ENCODE measurements around the gene H2BK1. TPM values are rescaled to one million over a fixed set of nuclear protein-coding genes. Genes with fewer than 3 reads are reported as not detected.

Gene H2BK1
- polyA plus RNA-seq, 3 donors: not detected

DNA sequence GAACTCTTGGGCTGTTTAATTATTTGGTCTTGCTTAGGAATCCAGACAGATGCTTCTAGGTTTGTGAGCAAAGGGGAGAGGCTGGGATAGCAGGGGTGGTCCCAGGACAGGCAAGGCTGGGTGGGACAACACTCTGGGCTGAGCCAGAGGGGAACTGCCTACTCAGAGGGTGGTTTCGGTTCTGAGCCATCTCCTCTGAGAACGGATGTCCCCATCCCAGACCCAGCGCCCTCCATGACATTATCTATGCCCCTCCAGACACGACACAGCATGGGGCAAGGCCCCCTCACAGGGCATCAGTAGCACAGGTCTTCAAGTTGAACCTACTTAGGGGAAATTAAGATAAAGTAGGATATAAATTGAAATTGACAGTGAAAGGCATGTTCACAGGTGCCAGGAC is 30.3 kb downstream of the H2BK1 start:
- DNase-seq: no peak
- Mint-ChIP-seq H3K27me3 (ENCODE audit: low read depth in 3 of 3) (peaks cover 7 to 28% (median 10%) of the 10 kb centered on the region in 3 donors), H3K36me3 (no peaks in the 10 kb centered on the region), H3K9me3 (peaks cover 0 to 1% (median under 1%) of the 10 kb centered on the region in 7 donors), H3K4me3 (no peak overlapping the region), H3K27ac (no peak overlapping the region), H3K4me1 (peaks cover under 1% of the 10 kb centered on the region)
- no peak for TF ChIP-seq CTCF (IDR thresholded peaks at IDR 0.05)
- Histone ChIP-seq H3K9me3 (replicated peaks in 1 of 2; ENCODE audit: control insufficient read depth in 1 of 2, insufficient read depth in 1 of 2, low read length in 2 of 2) (no peaks in the 10 kb centered on the region), H3K4me3 (replicated peaks in 1 of 3; ENCODE audit: low read depth in 2 of 3, low read length in 3 of 3) (no peak overlapping the region), H3K4me2 (replicated peaks; ENCODE audit: extremely low read depth, low read length, poor library complexity, severe bottlenecking) (no peak overlapping the region), H3K27me3 (ENCODE audit: control insufficient read depth in 2 of 2, insufficient read depth in 2 of 2, low read length in 2 of 2) (peaks cover 0 to 9% of the 10 kb centered on the region in 2 donors), H2AFZ (ENCODE audit: insufficient read depth, low read depth, low read length, poor library complexity, severe bottlenecking) (no peak overlapping the region), H3K9ac (ENCODE audit: insufficient read depth, low read length, poor library complexity, severe bottlenecking) (no peak overlapping the region), H4K20me1 (ENCODE audit: insufficient read depth, low read length) (no peaks in the 10 kb centered on the region), H3K27ac (ENCODE audit: low read depth in 1 of 2, low read length in 2 of 2) (no peak overlapping the region), H3K4me1 (ENCODE audit: control insufficient read depth in 1 of 2, insufficient read depth in 2 of 2, low read length in 2 of 2) (no peaks in the 10 kb centered on the region), H3K79me2 (ENCODE audit: insufficient read depth, low read length) (no peaks in the 10 kb centered on the region), H3K36me3 (replicated peaks in 1 of 2; ENCODE audit: control insufficient read depth in 1 of 2, insufficient read depth in 2 of 2, low read length in 2 of 2) (no peaks in the 10 kb centered on the region)
- intact Hi-C loops (cut with micrococcal nuclease): no loop called here
- no CpG with 5 or more reads among the region's 4 CpGs for WGBS (ENCODE audit: insufficient coverage)

- peaks cover 7 to 32% (median 10%) of the 10 kb centered on the region in 3 donors for H3K27me3 Mint-ChIP-seq (ENCODE audit: low read depth in 3 of 3)
- Histone ChIP-seq H3K9me3 (replicated peaks in 1 of 2; ENCODE audit: control insufficient read depth in 1 of 2, insufficient read depth in 1 of 2, low read length in 2 of 2) (peaks cover 4% of the 10 kb centered on the region in 2 donors), H3K4me1 (ENCODE audit: control insufficient read depth in 1 of 2, insufficient read depth in 2 of 2, low read length in 2 of 2) (no peaks in the 10 kb centered on the region), H2AFZ (ENCODE audit: insufficient read depth, low read depth, low read length, poor library complexity, severe bottlenecking) (no peak overlapping the region), H3K4me2 (replicated peaks; ENCODE audit: extremely low read depth, low read length, poor library complexity, severe bottlenecking) (no peak overlapping the region), H3K36me3 (replicated peaks in 1 of 2; ENCODE audit: control insufficient read depth in 1 of 2, insufficient read depth in 2 of 2, low read length in 2 of 2) (no peaks in the 10 kb centered on the region), H3K27ac (ENCODE audit: low read depth in 1 of 2, low read length in 2 of 2) (no peak overlapping the region), H4K20me1 (ENCODE audit: insufficient read depth, low read length) (no peaks in the 10 kb centered on the region), H3K4me3 (replicated peaks in 1 of 3; ENCODE audit: low read depth in 2 of 3, low read length in 3 of 3) (no peak overlapping the region), H3K27me3 (ENCODE audit: control insufficient read depth in 2 of 2, insufficient read depth in 2 of 2, low read length in 2 of 2) (peaks cover 0 to 12% of the 10 kb centered on the region in 2 donors), H3K9ac (ENCODE audit: insufficient read depth, low read length, poor library complexity, severe bottlenecking) (no peak overlapping the region), H3K79me2 (ENCODE audit: insufficient read depth, low read length) (no peaks in the 10 kb centered on the region)
- intact Hi-C loops (cut with micrococcal nuclease): no loop called here
- H3K9me3 Mint-ChIP-seq: peaks cover 3 to 7% (median 6%) of the 10 kb centered on the region in 7 donors
- 85% methylated on average over 8 of the region's 8 CpGs for WGBS (ENCODE audit: insufficient coverage)
- H3K4me1 Mint-ChIP-seq: peaks cover 4% of the 10 kb centered on the region
- DNase-seq: no peak
- no peaks in the 10 kb centered on the region for H3K36me3 Mint-ChIP-seq
- no peak for TF ChIP-seq CTCF (IDR thresholded peaks at IDR 0.05)
- H3K4me3 Mint-ChIP-seq: no peak overlapping the region
- H3K27ac Mint-ChIP-seq: no peak overlapping the region
Observed at GRCh38 chr7:151179287-151179860, 30.9 kb downstream of the H2BK1 start.

Measured in CD14-positive monocyte (primary cell).